H9 (cell line): Measurements from ENCODE around the gene PLSCR4. TPM values are rescaled to one million over a fixed set of nuclear protein-coding genes. Genes with fewer than 3 reads are reported as not detected.
A peak's percentile ranks its signal among the peaks of the same experiment; 100 is the strongest.

Source experiments
- DNase-seq: peaks from one replicate; pipeline ENCODE4 v3.0.0-alpha.2; 2017
- H2AFZ ChIP-seq: one replicate; pipeline ENCODE4 v1.6.1; 2013; ENCODE audit warnings: mild to moderate bottlenecking, low read length, control low read depth, moderate library complexity
- H2AK5ac ChIP-seq: 2 replicates; pipeline ENCODE4 v1.6.1; 2013; ENCODE audit warnings: low read length, control low read depth, mixed read lengths; ENCODE audit not compliant: insufficient read length
- H2BK120ac ChIP-seq: one replicate; pipeline ENCODE4 v1.6.1; 2013; ENCODE audit warnings: low read depth, mild to moderate bottlenecking, low read length, control low read depth, inconsistent platforms; ENCODE audit not compliant: poor library complexity, severe bottlenecking
- H2BK12ac ChIP-seq: 2 replicates; pipeline ENCODE4 v1.6.1; 2013; ENCODE audit warnings: low read length, control low read depth, mixed read lengths, low read depth; ENCODE audit not compliant: insufficient read length
- H2BK15ac ChIP-seq: 2 replicates; pipeline ENCODE4 v1.6.1; 2013; ENCODE audit warnings: low read depth, low read length, control low read depth
- H2BK20ac ChIP-seq: one replicate; pipeline ENCODE4 v1.6.1; 2013; ENCODE audit warnings: low read depth, mild to moderate bottlenecking, low read length, control low read depth, inconsistent platforms; ENCODE audit not compliant: poor library complexity, severe bottlenecking
- H2BK5ac ChIP-seq: 2 replicates; pipeline ENCODE4 v1.6.1; 2013; ENCODE audit warnings: low read length, control low read depth, mixed read lengths; ENCODE audit not compliant: insufficient read length
- H3K14ac ChIP-seq: 2 replicates; pipeline ENCODE4 v1.6.1; 2013; ENCODE audit warnings: low read length, control low read depth; ENCODE audit not compliant: insufficient read depth
- H3K18ac ChIP-seq: 2 replicates; pipeline ENCODE4 v1.6.1; 2013; ENCODE audit warnings: low read depth, mild to moderate bottlenecking, mixed read lengths, low read length, control low read depth; ENCODE audit not compliant: insufficient read length
- H3K23ac ChIP-seq: 2 replicates; pipeline ENCODE4 v1.6.1; 2013; ENCODE audit warnings: low read length, control low read depth, mixed read lengths, low read depth; ENCODE audit not compliant: insufficient read length
- H3K23me2 ChIP-seq: 2 replicates; pipeline ENCODE4 v1.6.1; 2013; ENCODE audit warnings: low read depth, mild to moderate bottlenecking, mixed read lengths, low read length, control low read depth; ENCODE audit not compliant: insufficient read length, poor library complexity, severe bottlenecking
- H3K27ac ChIP-seq: 2 replicates; pipeline ENCODE4 v1.5.1; 2013; ENCODE audit warnings: low read length, control low read depth, mixed read lengths, low read depth; ENCODE audit not compliant: insufficient read length
- H3K27me3 ChIP-seq: 2 replicates; pipeline ENCODE4 v1.6.1; 2013; ENCODE audit warnings: low read length, control low read depth, inconsistent platforms; ENCODE audit not compliant: insufficient read depth
- H3K4ac ChIP-seq: 2 replicates; pipeline ENCODE4 v1.6.1; 2013; ENCODE audit warnings: low read depth, mild to moderate bottlenecking, control low read depth, inconsistent platforms, low read length, moderate library complexity
- H3K4me1 ChIP-seq: 2 replicates; pipeline ENCODE4 v1.6.1; 2013; ENCODE audit warnings: low read length, control low read depth, inconsistent platforms; ENCODE audit not compliant: insufficient read depth
- H3K4me2 ChIP-seq: 2 replicates; pipeline ENCODE4 v1.6.1; 2013; ENCODE audit warnings: low read length, control low read depth, mixed read lengths; ENCODE audit not compliant: insufficient read length, insufficient read depth
- H3K56ac ChIP-seq: 2 replicates; pipeline ENCODE4 v1.6.1; 2013; ENCODE audit warnings: low read depth, mild to moderate bottlenecking, mixed read lengths, low read length, control low read depth; ENCODE audit not compliant: insufficient read length
- H3K79me1 ChIP-seq: 2 replicates; pipeline ENCODE4 v1.6.1; 2013; ENCODE audit warnings: low read depth, mild to moderate bottlenecking, moderate library complexity, low read length, control low read depth, inconsistent platforms; ENCODE audit not compliant: insufficient read depth, poor library complexity, severe bottlenecking
- H3K79me2 ChIP-seq: 2 replicates; pipeline ENCODE4 v1.6.1; 2013; ENCODE audit warnings: low read length, control low read depth, inconsistent platforms; ENCODE audit not compliant: insufficient read depth
- H3K9ac ChIP-seq: 2 replicates; pipeline ENCODE4 v1.6.1; 2013; ENCODE audit warnings: low read length, control low read depth, mixed read lengths; ENCODE audit not compliant: insufficient read length; ENCODE audit errors: extremely low read depth
- H3K9me3 ChIP-seq: one replicate; pipeline ENCODE4 v1.6.1; 2013; ENCODE audit warnings: low read depth, low read length, inconsistent platforms; ENCODE audit not compliant: control insufficient read depth
- H3T11ph ChIP-seq: one replicate; pipeline ENCODE4 v1.6.1; 2013; ENCODE audit warnings: mild to moderate bottlenecking, low read length, control low read depth, inconsistent platforms
- H4K20me1 ChIP-seq: one replicate; pipeline ENCODE4 v1.6.1; 2013; ENCODE audit not compliant: control insufficient read depth, insufficient read length, insufficient read depth
- H4K5ac ChIP-seq: 2 replicates; pipeline ENCODE4 v1.6.1; 2013; ENCODE audit warnings: low read depth, mild to moderate bottlenecking, mixed read lengths, low read length, control low read depth; ENCODE audit not compliant: insufficient read length
- H4K8ac ChIP-seq: replicated peaks from 2 replicates; pipeline ENCODE4 v1.6.1; 2013; ENCODE audit warnings: low read length, control low read depth, mixed read lengths, low read depth; ENCODE audit not compliant: insufficient read length
- H4K91ac ChIP-seq: 2 replicates; pipeline ENCODE4 v1.6.1; 2013; ENCODE audit warnings: low read depth, mild to moderate bottlenecking, moderate library complexity, mixed read lengths, low read length, control low read depth; ENCODE audit not compliant: insufficient read length
- H3K27ac Mint-ChIP-seq, 3 experiments: 2 replicates in 2 of 3; 3 replicates in 1 of 3; pipeline ENCODE4 v1.8.0; 2020 to 2021; ENCODE audit warnings: mixed read lengths in 3 of 3, mild to moderate bottlenecking in 1 of 3, moderate library complexity in 1 of 3
- H3K27me3 Mint-ChIP-seq: 2 replicates; pipeline ENCODE4 v1.8.0; 2021; ENCODE audit warnings: low read depth, mild to moderate bottlenecking, moderate library complexity, mixed read lengths
- H3K36me3 Mint-ChIP-seq, 3 experiments: 2 replicates in 2 of 3; 3 replicates in 1 of 3; pipeline ENCODE4 v1.8.0; 2020 to 2021; ENCODE audit warnings: low read depth in 3 of 3, mixed read lengths in 3 of 3; ENCODE audit not compliant: insufficient read depth in 1 of 3
- H3K4me1 Mint-ChIP-seq, 2 experiments: 2 replicates each; pipeline ENCODE4 v1.8.0; 2020; ENCODE audit warnings: mixed read lengths in 2 of 2
- H3K4me3 Mint-ChIP-seq, 2 experiments: 2 replicates in 1 of 2; 3 replicates in 1 of 2; pipeline ENCODE4 v1.8.0; 2020 to 2021; ENCODE audit warnings: mild to moderate bottlenecking in 2 of 2, mixed read lengths in 2 of 2, moderate library complexity in 1 of 2
- H3K9me3 Mint-ChIP-seq, 2 experiments: 2 replicates in 1 of 2; 3 replicates in 1 of 2; pipeline ENCODE4 v1.8.0; 2020; ENCODE audit warnings: mild to moderate bottlenecking in 2 of 2, mixed read lengths in 2 of 2, moderate library complexity in 1 of 2
- WGBS: extraction: QIAGEN DNeasy Blood & Tissue Kit; methylation state at CpG from one replicate; pipeline ENCODE4 v1.1.7; 2013; ENCODE audit warnings: missing lambda C conversion rate, low lambda C conversion rate, mixed read lengths; ENCODE audit not compliant: insufficient read length; ENCODE audit errors: extremely low coverage; 5-methylcytosine and 5-hydroxymethylcytosine counted together
- total RNA-seq: library from RNA; stranded (reverse); gene quantifications from 2 replicates; pipeline ENCODE4 v1.2.1, GENCODE V29; 2021
- TF ChIP-seq, protein P1 (sequence below): fragments of 200-600 bp; sonication (generic); conservative IDR thresholded peaks from 3 replicates; pipeline ENCODE4 v1.8.0; 2021; ENCODE audit warnings: antibody characterized with exemption, mild to moderate bottlenecking

PLSCR4 gene
- total RNA-seq, 1 experiment from 2014 or later = 1.2 TPM

DNA sequence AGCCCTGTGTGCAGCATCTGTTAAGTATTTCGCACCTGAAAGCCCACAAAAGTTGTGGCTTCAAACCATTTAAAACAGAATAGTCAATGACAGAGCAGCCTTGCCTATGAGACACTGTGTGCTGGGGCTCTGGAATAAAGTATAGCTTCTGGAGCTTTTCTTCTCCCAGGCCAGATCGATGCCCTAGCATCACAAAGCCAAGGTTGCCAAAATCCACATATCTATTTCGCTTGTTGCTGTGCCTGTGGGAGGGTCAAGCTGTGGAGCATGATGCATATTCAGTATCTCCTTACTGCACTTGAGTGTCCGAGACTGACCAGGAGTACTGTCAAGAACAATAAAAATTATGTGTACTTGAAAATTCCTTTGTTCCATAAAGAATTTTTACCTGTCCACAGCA lies 97.5 kb downstream of the PLSCR4 start:
- no peak for DNase-seq
- Histone ChIP-seq H3K23me2 (no peaks in the 10 kb centered on the region), H4K5ac (no peak overlapping the region), H2BK20ac (no peak overlapping the region), H4K20me1 (no peaks in the 10 kb centered on the region), H2BK5ac (no peak overlapping the region), H3K4me1 (peaks cover 2% of the 10 kb centered on the region), H4K91ac (no peak overlapping the region), H3K79me2 (peaks cover 4% of the 10 kb centered on the region; the same call in 1 of the 2 replicates), H2AK5ac (no peak overlapping the region), H3K27ac (no peak overlapping the region), H4K8ac (no peak overlapping the region), H2AFZ (no peak overlapping the region), H2BK12ac (no peak overlapping the region), H3K14ac (no peak overlapping the region), H3K79me1 (no peaks in the 10 kb centered on the region), H3K9me3 (no peaks in the 10 kb centered on the region), H3K4ac (no peak overlapping the region), H3K4me2 (no peak overlapping the region), H3K23ac (no peak overlapping the region), H3K9ac (no peak overlapping the region), H2BK15ac (no peak overlapping the region), H3K18ac (no peak overlapping the region), H3K27me3 (no peaks in the 10 kb centered on the region), H3K56ac (no peak overlapping the region), H2BK120ac (no peak overlapping the region), H3T11ph (no peak overlapping the region)
- H3K27ac Mint-ChIP-seq = peak overlapping the region in 1 of 3 experiments; percentile 9; a peak in 2 of 7 replicates
- H3K36me3 Mint-ChIP-seq = no peaks in the 10 kb centered on the region; a peak in 1 of 7 replicates
- WGBS = no CpG with 5 or more reads among the region's 4 CpGs
- no peaks in the 10 kb centered on the region for H3K9me3 Mint-ChIP-seq
- H3K4me3 Mint-ChIP-seq = no peak overlapping the region; a peak in 1 of 5 replicates
- no peaks in the 10 kb centered on the region for H3K27me3 Mint-ChIP-seq
- H3K4me1 Mint-ChIP-seq = peaks cover 16 to 33% of the 10 kb centered on the region in 2 experiments
- TF ChIP-seq, protein P1, sequence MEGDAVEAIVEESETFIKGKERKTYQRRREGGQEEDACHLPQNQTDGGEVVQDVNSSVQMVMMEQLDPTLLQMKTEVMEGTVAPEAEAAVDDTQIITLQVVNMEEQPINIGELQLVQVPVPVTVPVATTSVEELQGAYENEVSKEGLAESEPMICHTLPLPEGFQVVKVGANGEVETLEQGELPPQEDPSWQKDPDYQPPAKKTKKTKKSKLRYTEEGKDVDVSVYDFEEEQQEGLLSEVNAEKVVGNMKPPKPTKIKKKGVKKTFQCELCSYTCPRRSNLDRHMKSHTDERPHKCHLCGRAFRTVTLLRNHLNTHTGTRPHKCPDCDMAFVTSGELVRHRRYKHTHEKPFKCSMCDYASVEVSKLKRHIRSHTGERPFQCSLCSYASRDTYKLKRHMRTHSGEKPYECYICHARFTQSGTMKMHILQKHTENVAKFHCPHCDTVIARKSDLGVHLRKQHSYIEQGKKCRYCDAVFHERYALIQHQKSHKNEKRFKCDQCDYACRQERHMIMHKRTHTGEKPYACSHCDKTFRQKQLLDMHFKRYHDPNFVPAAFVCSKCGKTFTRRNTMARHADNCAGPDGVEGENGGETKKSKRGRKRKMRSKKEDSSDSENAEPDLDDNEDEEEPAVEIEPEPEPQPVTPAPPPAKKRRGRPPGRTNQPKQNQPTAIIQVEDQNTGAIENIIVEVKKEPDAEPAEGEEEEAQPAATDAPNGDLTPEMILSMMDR = no peak
